Right cardiac atrium (tissue), 5 donors: ENCODE results near the gene PAK1. TPM values are rescaled to one million over a fixed set of nuclear protein-coding genes. Genes with fewer than 3 reads are reported as not detected.

ENCODE experiments used
- ATAC-seq, 2 donors: fragments of 200-7000 bp; cut with Tn5 transposase; one replicate each; pipeline versions ENCODE4 v1.8.0 to v1.9.1; 2020; ENCODE audit warnings: moderate library complexity in 2 of 2, mild to moderate bottlenecking in 1 of 2
- DNase-seq, 3 donors: peaks; one replicate each; pipeline ENCODE4 v3.0.0-alpha.2; 2020
- H3K27ac ChIP-seq: one replicate; pipeline ENCODE4 v1.5.1; 2013; ENCODE audit warnings: mild to moderate bottlenecking, low read length, control low read depth, moderate library complexity
- H3K27me3 ChIP-seq: one replicate; pipeline ENCODE4 v1.6.1; 2013; ENCODE audit not compliant: control insufficient read depth, insufficient read depth
- H3K4me1 ChIP-seq: one replicate; pipeline ENCODE4 v1.6.1; 2013; ENCODE audit warnings: low read length; ENCODE audit not compliant: control insufficient read depth, insufficient read depth
- H3K4me3 ChIP-seq: one replicate; pipeline ENCODE4 v1.5.1; 2013; ENCODE audit warnings: low read length, control low read depth
- H3K9me3 ChIP-seq: one replicate; pipeline ENCODE4 v1.6.1; 2013; ENCODE audit warnings: low read length; ENCODE audit not compliant: control insufficient read depth
- WGBS: extraction: QIAGEN DNeasy Blood & Tissue Kit; methylation state at CpG from one replicate; pipeline ENCODE4 v1.1.7; 2013; 5-methylcytosine and 5-hydroxymethylcytosine counted together
- intact Hi-C, 4 donors: fragments of 100-400 bp; cut with DNase I; formaldehyde crosslinking; loops; one replicate each; pipeline versions ENCODE4 v1.11.0 to v1.14.0; 2022 to 2023
- polyA plus RNA-seq: library from polyadenylated mRNA; stranded (reverse); fragments of 200-250 nt; gene quantifications from one replicate; pipeline ENCODE4 v1.2.3, GENCODE V29; 2013
- total RNA-seq, 4 donors: library from RNA; stranded (reverse); fragmentation: NEBNext Ultra II Directional; extraction: Animal tissue kit (Norgen Biotek cat#: 25700); gene quantifications; one replicate each; pipeline ENCODE4 v1.2.1, GENCODE V29; 2021
- donor health status: healthy with polysubstance abuse.
- donor health status: DM: no; HTN: yes; CAD: no.
- donor health status: DM: no; HTN: no; CAD: no.
- donor health status: DM: no; HTN: yes; CAD: no; lungs with severe emphysema.
- donor health status: DM: yes; HTN: yes; CAD: no.

PAK1 gene
- total and polyA plus RNA-seq, 5 donors: 7.1 to 19.5 (median 16.2) TPM

GRCh38 chr11:77436506-77436905, 37.4 kb downstream of the PAK1 start:
- no peak for ATAC-seq
- Histone ChIP-seq H3K27ac (no peak overlapping the region), H3K4me1 (peaks cover 2% of the 10 kb centered on the region), H3K9me3 (no peaks in the 10 kb centered on the region), H3K4me3 (no peak overlapping the region), H3K27me3 (no peaks in the 10 kb centered on the region)
- 31% methylated on average over 1 of the region's 1 CpG for WGBS
- intact Hi-C loops: no loop called here
- DNase-seq: no peak

DNA sequence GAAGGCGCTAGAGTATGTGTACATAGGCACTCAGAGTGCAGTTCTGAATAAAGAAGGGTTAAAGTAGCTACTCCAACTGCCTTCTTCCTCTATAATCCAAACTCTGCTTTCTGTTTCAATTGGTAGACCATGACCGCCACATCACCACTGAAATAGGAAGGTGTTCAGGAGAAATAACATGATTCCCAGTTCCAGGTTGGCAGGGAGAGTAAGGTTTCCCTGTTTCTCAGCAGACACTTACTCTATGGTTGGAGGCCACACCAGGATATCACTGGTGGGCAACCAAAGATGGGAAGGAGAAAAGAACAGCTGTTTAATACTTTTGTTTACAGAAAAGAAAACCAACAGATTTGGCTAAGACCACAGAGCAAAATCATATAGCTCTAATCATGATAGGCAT, 37.9 kb downstream of the PAK1 start:
- ATAC-seq: no peak
- no peak for DNase-seq
- H3K4me1 ChIP-seq: peaks cover 2% of the 10 kb centered on the region
- no peaks in the 10 kb centered on the region for H3K9me3 ChIP-seq
- intact Hi-C loops: no loop called here
- H3K4me3 ChIP-seq: no peak overlapping the region
- H3K27me3 ChIP-seq: no peaks in the 10 kb centered on the region
- no peak overlapping the region for H3K27ac ChIP-seq
- WGBS: 90% methylated on average over 2 of the region's 2 CpGs

- ATAC-seq (no peak), DNase-seq (no peak)
- Histone ChIP-seq H3K27me3 (no peaks in the 10 kb centered on the region), H3K9me3 (no peaks in the 10 kb centered on the region), H3K4me1 (peaks cover 2% of the 10 kb centered on the region), H3K27ac (no peak overlapping the region), H3K4me3 (no peak overlapping the region)
- 79% methylated on average over 1 of the region's 1 CpG for WGBS
- intact Hi-C loops: no loop called here
Measured at GRCh38 chr11:77431813-77432212, 42.1 kb downstream of the PAK1 start.

GRCh38 chr11:77428598-77428997, 45.3 kb downstream of the PAK1 start:
- intact Hi-C loops: no loop called here
- Histone ChIP-seq H3K27me3 (no peaks in the 10 kb centered on the region), H3K27ac (no peak overlapping the region), H3K4me3 (no peak overlapping the region), H3K9me3 (no peaks in the 10 kb centered on the region), H3K4me1 (no peaks in the 10 kb centered on the region)
- DNase-seq (no peak), ATAC-seq (no peak)
- WGBS: 96% methylated on average over 1 of the region's 1 CpG

- H3K27me3 ChIP-seq: no peaks in the 10 kb centered on the region
- no peak overlapping the region for H3K27ac ChIP-seq
- no peaks in the 10 kb centered on the region for H3K4me1 ChIP-seq
- DNase-seq (no peak), ATAC-seq (no peak)
- 91% methylated on average over 4 of the region's 4 CpGs for WGBS
- H3K9me3 ChIP-seq: no peaks in the 10 kb centered on the region
- H3K4me3 ChIP-seq: no peak overlapping the region
- intact Hi-C loops: no loop called here
Measured at GRCh38 chr11:77425346-77425745, 48.5 kb downstream of the PAK1 start.

DNA sequence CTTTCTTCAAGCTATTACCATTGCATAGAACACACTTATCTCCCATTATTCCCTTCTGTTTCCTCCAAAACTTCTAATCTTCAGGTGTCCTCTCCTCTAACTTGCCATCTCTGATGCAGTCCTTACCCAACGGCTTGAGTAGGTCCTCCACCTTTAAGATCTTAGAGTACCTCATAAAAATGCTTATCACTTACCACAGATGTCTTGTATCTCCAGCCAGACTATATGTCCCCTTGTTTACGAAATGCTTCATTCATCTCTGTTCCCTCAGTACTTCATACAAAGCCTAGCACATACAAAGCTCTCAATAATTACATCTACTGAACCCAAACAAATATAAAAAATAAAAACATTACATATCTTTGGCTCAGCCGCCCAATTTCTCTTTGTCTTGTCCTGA, 49.2 kb downstream of the PAK1 start:
- Histone ChIP-seq H3K27ac (no peak overlapping the region), H3K4me1 (no peaks in the 10 kb centered on the region), H3K4me3 (no peak overlapping the region), H3K27me3 (no peaks in the 10 kb centered on the region), H3K9me3 (no peaks in the 10 kb centered on the region)
- DNase-seq (no peak), ATAC-seq (no peak)
- 79% methylated on average over 3 of the region's 3 CpGs for WGBS
- intact Hi-C loops: no loop called here

- no peak overlapping the region for H3K27ac ChIP-seq
- H3K4me3 ChIP-seq: no peak overlapping the region
- no peaks in the 10 kb centered on the region for H3K4me1 ChIP-seq
- H3K9me3 ChIP-seq: no peaks in the 10 kb centered on the region
- intact Hi-C loops: no loop called here
- no peak for DNase-seq
- H3K27me3 ChIP-seq: no peaks in the 10 kb centered on the region
- no peak for ATAC-seq
Measured at GRCh38 chr11:77423624-77424023, 50.3 kb downstream of the PAK1 start.

- Histone ChIP-seq H3K27ac (no peak overlapping the region), H3K27me3 (no peaks in the 10 kb centered on the region), H3K9me3 (no peaks in the 10 kb centered on the region), H3K4me3 (no peak overlapping the region), H3K4me1 (no peaks in the 10 kb centered on the region)
- ATAC-seq (no peak), DNase-seq (no peak)
- intact Hi-C loops: no loop called here
- WGBS: 85% methylated on average over 1 of the region's 1 CpG
Measured at GRCh38 chr11:77422687-77423086, 51.2 kb downstream of the PAK1 start.

DNA sequence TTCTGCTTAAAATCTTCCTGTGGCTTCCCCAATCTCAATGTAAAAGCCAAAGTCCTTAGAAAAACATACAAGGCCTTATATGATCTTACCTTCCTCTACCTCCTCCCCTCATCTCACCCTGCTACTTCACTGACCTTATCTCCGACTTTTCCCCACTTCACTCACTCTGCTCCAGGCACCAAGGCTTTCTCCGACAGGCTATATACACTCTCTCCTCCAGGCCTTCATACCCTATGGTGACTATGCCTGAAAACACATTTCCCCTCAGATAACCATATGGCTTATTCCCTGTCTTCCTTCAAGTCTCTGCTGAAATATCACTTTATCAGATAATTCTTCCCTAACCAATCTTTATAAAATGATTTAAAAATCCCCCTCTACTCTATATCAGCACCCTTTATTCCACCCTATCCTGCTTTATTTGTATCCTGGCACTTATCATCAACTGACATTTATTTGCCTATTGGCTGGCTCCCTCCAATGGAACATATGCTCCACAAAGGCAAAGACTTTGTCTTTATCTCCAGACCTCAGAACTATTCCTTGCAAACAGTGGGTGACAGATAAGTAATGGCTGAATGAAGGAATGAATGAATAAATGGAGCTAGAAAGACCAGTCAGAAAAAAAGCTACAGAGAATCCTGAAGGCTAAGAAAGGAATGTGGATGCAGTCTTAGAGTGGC, 52.7 kb downstream of the PAK1 start:
- Histone ChIP-seq H3K4me3 (no peak overlapping the region), H3K9me3 (no peaks in the 10 kb centered on the region), H3K27me3 (no peaks in the 10 kb centered on the region), H3K27ac (no peak overlapping the region), H3K4me1 (no peaks in the 10 kb centered on the region)
- no peak for DNase-seq
- no peak for ATAC-seq
- WGBS: 86% methylated on average over 2 of the region's 2 CpGs
- intact Hi-C loops: no loop called here

GRCh38 chr11:77418971-77419597, 54.8 kb downstream of the PAK1 start:
- 78% methylated on average over 3 of the region's 3 CpGs for WGBS
- intact Hi-C loops: no loop called here
- DNase-seq (no peak), ATAC-seq (no peak)
- Histone ChIP-seq H3K27me3 (peaks cover 2% of the 10 kb centered on the region), H3K9me3 (no peaks in the 10 kb centered on the region), H3K4me3 (no peak overlapping the region), H3K27ac (no peak overlapping the region), H3K4me1 (no peaks in the 10 kb centered on the region)

DNA sequence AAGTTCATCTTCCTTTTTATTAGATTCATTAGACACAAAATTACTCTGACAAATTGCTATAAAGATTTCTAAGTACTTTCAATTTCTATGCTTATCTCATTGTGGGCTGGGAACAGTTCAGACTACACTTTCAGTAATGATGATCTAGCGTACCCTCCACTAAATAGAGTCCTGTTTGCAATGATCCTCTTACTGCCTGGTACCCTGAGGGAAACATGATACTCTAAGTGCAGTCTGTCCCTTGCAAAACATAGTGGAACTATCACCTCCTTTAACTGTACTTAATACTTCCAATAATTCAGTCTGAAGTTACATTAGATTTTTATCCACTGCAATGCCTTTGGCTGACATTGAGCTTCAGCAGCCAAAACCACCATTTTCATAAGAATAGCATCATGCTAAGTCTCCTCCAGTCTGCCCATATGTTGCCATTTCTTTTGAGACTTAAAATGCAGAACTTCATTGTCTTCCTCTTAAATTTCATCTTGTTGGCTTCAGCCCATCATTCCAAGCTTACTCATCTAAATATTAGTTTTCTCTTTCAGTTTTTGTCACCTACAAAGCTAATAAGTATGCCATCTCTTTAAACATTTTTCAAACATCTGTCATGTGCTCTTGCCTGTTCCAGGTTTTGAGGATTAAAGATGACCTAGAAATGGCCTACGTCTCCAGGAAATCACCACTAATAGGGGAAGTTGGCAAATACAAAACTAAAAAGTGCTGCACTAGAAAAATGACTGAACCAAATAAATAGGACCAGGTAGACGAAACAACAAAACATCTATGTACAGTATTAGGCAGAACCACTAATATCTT, 55.5 kb downstream of the PAK1 start:
- 71% methylated on average over 3 of the region's 3 CpGs for WGBS

More for the DNA sequence above, 55.5 kb downstream of the PAK1 start:
- H3K4me3 ChIP-seq: no peak overlapping the region
- no peak overlapping the region for H3K27ac ChIP-seq
- H3K4me1 ChIP-seq: no peaks in the 10 kb centered on the region
- ATAC-seq: no peak
- H3K9me3 ChIP-seq: no peaks in the 10 kb centered on the region
- peaks cover 2% of the 10 kb centered on the region for H3K27me3 ChIP-seq
- intact Hi-C loops: no loop called here
- DNase-seq: no peak
